Stimulated activated CD8-positive, alpha-beta memory T cell treated with anti-CD3 and anti-CD28 coated beads, Interleukin-12 subunit alpha, Interleukin-12 subunit beta, amount 100 ng/mL, for 4 hours (primary cell): ENCODE measurements around the gene FAM131B.
A peak's percentile ranks its signal among the peaks of the same experiment; 100 is the strongest.

Experiments used
- DNase-seq: peaks from one replicate; pipeline ENCODE4 v3.0.0-alpha.2; 2020; ENCODE audit warnings: low read depth

The FAM131B gene

GRCh38 chr7:143356414-143357050 lies 6.0 kb downstream of the FAM131B start:
- DNase-seq: no peak

GRCh38 chr7:143355450-143356385 lies 6.8 kb downstream of the FAM131B start:
- DNase-seq: no peak

DNA sequence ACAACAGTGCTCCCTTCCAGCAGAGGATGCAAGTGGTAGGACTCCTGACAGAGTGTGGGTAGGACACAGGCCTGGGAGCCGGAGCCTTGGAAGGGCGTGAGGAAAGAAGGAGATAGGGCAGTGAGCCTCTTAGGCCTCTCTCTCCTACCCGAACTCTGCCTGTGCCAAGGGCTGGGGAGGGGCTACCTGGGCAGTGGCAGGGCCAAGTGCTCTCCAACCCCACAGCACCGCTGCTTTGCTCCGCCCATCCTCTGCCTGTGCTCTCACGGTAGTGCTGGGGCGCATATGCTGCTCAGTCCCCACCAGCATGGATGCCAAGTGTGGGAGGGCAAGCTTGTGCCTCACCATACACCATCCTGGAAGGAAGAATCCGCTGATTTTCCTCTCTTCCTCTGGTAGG lies 7.5 kb downstream of the FAM131B start:
- no peak for DNase-seq

DNA sequence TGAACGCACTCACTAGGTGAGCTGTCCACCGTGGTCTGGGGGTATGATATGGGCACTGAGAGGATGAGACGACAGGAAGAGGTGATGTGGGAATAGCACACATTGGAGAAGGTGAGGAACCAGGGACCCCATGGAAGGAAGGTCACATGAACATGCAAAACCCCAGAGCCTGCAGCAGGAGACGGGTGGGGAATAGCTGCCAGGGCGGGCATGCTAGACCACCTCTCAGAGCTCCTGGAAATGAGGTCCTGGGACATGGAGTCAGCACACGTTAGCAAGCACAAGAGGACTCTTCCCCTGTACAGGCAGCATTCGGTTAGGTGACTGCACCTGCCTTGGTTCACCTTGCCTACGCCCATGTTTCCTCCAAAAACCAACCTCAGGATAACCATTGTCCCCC lies 8.1 kb downstream of the FAM131B start:
- no peak for DNase-seq

GRCh38 chr7:143352531-143353002 lies 9.9 kb downstream of the FAM131B start:
- DNase-seq: no peak

DNA sequence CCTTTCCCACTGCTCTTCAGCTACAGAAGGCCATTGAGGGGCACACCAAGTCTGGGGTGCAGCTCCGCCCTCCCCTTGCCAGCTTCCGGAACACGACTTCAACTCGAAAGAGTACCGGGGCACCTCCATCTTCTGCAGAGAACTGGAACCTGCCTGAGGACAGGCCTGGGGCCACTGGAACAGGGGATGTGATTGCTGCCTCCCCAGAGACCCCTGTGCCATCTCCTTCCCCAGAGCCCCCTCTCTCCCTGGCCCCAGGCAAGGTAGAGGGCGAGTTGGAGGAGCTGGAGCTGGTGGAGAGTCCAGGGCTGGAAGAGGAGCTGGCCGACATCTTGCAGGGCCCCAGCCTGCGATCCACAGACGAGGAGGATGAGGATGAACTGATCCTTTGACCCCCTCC lies 10.9 kb downstream of the FAM131B start:
- DNase-seq: no peak

- DNase-seq: no peak
Measured at GRCh38 chr7:143351060-143351459, 11.5 kb downstream of the FAM131B start.

- no peak for DNase-seq
Measured at GRCh38 chr7:143347950-143348349, 14.6 kb downstream of the FAM131B start.

- DNase-seq: no peak
Measured at GRCh38 chr7:143346018-143346417, 16.5 kb downstream of the FAM131B start.

DNA sequence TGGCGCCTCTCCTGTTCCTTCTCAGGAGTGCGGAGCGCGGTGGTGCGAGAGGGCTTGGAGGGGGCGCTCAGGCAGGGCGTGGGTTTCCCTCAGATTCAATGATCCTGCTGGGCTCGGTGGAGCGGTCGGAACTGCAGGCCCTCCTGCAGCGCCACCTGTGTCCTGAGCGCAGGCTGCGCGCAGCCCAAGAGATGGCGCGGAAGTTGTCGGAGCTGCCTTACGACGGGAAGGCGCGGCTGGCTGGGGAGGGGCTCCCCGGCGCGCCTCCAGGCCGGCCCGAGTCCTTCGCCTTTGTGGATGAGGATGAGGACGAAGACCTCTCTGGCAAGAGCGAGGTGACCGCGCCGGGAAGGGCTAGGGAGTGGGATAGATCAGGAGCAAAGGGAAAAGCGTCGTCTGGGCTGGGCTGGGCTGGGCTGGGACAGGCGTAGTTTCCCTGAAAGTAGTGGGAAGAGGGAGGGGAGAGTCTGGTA lies 17.0 kb downstream of the FAM131B start:
- DNase-seq: peak; percentile 42

- no peak for DNase-seq
Measured at GRCh38 chr7:143343596-143343995, 18.9 kb downstream of the FAM131B start.

DNA sequence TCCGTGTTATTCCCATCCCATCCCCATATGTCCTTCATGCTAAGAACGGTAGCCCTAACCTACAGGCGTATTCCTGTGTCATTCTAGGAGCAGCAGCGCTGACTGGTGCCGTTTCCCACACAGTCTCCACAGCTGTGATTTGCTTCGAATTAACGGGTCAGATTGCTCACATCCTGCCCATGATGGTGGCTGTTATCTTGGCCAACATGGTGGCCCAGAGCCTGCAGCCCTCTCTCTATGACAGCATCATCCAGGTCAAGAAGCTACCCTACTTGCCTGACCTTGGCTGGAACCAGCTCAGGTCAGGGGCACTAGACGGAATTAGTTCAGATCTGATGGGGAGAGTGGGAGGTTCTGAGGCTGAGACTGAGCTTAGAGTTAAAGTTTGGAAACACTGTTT lies 20.7 kb downstream of the FAM131B start:
- no peak for DNase-seq

DNA sequence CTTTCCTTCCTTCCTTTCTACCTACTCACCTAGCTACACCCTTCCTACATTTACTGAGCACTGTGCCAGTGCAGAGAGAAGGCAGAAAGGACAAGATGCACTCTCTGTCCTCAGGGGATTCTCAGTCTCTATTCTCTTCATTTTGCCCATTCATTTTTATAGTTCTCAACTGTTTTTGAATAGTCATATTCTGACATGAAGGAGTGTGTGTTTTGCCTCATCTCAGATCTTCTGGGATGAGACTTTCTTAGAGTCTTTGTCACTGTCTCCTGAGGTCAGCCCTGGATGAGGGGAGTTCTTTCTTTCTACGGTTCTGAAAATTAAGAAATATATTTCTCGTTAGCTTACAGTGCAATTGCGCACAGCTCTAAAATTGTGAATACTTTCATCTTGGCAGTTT lies 25.3 kb downstream of the FAM131B start:
- DNase-seq: no peak

DNA sequence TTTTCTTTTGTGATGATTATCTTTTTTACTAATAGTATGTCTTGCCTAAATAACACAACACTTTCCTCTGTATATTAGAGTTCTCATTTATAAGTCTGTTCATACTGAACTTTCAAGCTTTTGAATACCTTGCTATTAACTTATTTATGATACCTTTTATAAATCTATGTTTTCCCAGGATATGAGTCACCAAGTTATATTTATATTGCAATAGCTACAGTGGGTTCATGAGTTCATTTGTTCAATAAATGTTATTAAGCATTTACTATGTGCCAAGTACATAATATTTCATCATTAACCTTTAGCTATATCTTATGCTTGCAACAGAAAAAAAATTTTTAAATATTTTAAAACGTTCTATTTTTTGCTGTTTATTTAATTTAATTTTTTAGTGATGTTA lies 28.3 kb downstream of the FAM131B start:
- no peak for DNase-seq

DNA sequence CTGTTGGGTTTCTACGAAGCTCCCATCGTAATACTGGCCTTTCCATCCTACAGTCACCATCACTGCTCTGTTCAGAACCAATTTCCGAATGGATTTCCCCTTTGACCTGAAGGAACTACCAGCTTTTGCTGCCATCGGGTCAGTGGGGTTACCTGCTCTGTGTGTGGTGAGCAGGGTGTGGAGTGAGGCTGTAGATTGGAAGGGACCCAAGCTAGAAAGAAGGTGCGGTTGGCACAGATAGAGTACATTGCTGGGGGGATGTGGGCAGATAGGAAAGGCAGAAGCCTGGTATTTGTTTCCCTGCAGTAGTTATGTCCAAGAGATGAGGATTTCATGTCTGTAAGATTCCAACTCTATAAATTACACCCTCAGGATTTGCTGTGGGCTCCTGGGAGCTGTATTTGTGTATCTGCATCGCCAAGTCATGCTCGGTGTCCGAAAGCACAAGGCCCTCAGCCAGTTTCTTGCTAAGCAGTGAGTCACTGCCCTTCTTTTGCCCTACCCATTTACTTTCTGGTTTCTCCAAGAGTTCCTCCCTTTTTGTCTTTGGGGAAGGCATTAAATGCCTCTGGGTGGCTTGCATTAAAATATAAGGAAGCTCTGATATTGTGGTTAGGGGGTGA lies 31.2 kb downstream of the FAM131B start:
- DNase-seq: no peak

- DNase-seq: no peak
Measured at GRCh38 chr7:143329471-143330170, 32.9 kb downstream of the FAM131B start.

- DNase-seq: no peak
Measured at GRCh38 chr7:143327903-143328302, 34.6 kb downstream of the FAM131B start.

GRCh38 chr7:143325240-143325639 lies 37.3 kb downstream of the FAM131B start:
- DNase-seq: no peak

- no peak for DNase-seq
Measured at GRCh38 chr7:143323653-143324052, 38.9 kb downstream of the FAM131B start.

GRCh38 chr7:143322760-143323633 lies 39.5 kb downstream of the FAM131B start:
- no peak for DNase-seq

GRCh38 chr7:143321734-143322133 lies 40.8 kb downstream of the FAM131B start:
- no peak for DNase-seq
